Endodermal cell (in vitro differentiated cells): ENCODE measurements around the gene LPAR3. TPM values are rescaled to one million over a fixed set of nuclear protein-coding genes. Genes with fewer than 3 reads are reported as not detected.
A peak's percentile ranks its signal among the peaks of the same experiment; 100 is the strongest.

Experiments used
- DNase-seq: peaks from one replicate; pipeline ENCODE4 v3.0.0-alpha.2; 2017
- H3K27ac ChIP-seq: 2 replicates; pipeline ENCODE4 v1.5.1; 2013; ENCODE audit warnings: mild to moderate bottlenecking, low read depth, low read length, moderate library complexity
- H3K27me3 ChIP-seq: 2 replicates; pipeline ENCODE4 v1.6.1; 2013; ENCODE audit warnings: mild to moderate bottlenecking, low read length, moderate library complexity; ENCODE audit not compliant: insufficient read depth, control insufficient read depth, poor library complexity, severe bottlenecking
- H3K36me3 ChIP-seq: 2 replicates; pipeline ENCODE4 v1.7.0; 2013; ENCODE audit warnings: mild to moderate bottlenecking, low read length, moderate library complexity; ENCODE audit not compliant: control insufficient read depth, insufficient read depth
- H3K4me1 ChIP-seq: one replicate; pipeline ENCODE4 v1.7.0; 2013; ENCODE audit warnings: low read length; ENCODE audit not compliant: control insufficient read depth, insufficient read depth
- H3K4me3 ChIP-seq: 2 replicates; pipeline ENCODE4 v1.5.1; 2013; ENCODE audit warnings: mild to moderate bottlenecking, low read length, moderate library complexity
- H3K9ac ChIP-seq: 2 replicates; pipeline ENCODE4 v1.6.1; 2013; ENCODE audit warnings: mild to moderate bottlenecking, low read length, moderate library complexity; ENCODE audit not compliant: poor library complexity, severe bottlenecking; ENCODE audit errors: extremely low read depth
- H3K9me3 ChIP-seq: 2 replicates; pipeline ENCODE4 v1.6.1; 2013; ENCODE audit warnings: mild to moderate bottlenecking, low read length, moderate library complexity; ENCODE audit not compliant: control insufficient read depth
- H3K27ac Mint-ChIP-seq: 2 replicates; pipeline ENCODE4 v1.8.0; 2020; ENCODE audit warnings: mixed read lengths
- H3K27me3 Mint-ChIP-seq: 2 replicates; pipeline ENCODE4 v1.8.0; 2021; ENCODE audit warnings: mild to moderate bottlenecking, mixed read lengths; ENCODE audit not compliant: insufficient read depth
- H3K36me3 Mint-ChIP-seq: 2 replicates; pipeline ENCODE4 v1.8.0; 2020; ENCODE audit warnings: low read depth, mixed read lengths
- H3K4me1 Mint-ChIP-seq: 2 replicates; pipeline ENCODE4 v1.8.0; 2020; ENCODE audit warnings: mixed read lengths
- H3K4me3 Mint-ChIP-seq: 2 replicates; pipeline ENCODE4 v1.8.0; 2020; ENCODE audit warnings: mild to moderate bottlenecking, moderate library complexity, mixed read lengths
- H3K9me3 Mint-ChIP-seq: 2 replicates; pipeline ENCODE4 v1.8.0; 2020; ENCODE audit warnings: mild to moderate bottlenecking, mixed read lengths
- CTCF ChIP-seq: fragments of 200-600 bp; sonication (generic); conservative IDR thresholded peaks from 2 replicates; pipeline ENCODE4 v1.5.0; 2021; ENCODE audit warnings: antibody characterized with exemption, mild to moderate bottlenecking
- WGBS, 2 experiments: methylation state at CpG; one replicate each; pipeline versions ENCODE4 v1.1.5 to v1.1.7; 2013; ENCODE audit warnings: missing lambda C conversion rate in 2 of 2, mixed read lengths in 1 of 2; ENCODE audit not compliant: insufficient coverage in 1 of 2, insufficient read length in 1 of 2; 5-methylcytosine and 5-hydroxymethylcytosine counted together
- total RNA-seq, 2 donors: library from RNA; stranded (reverse); fragmentation: NEBNext Ultra II Directional in 1 of 2; extraction: Animal tissue kit (Norgen Biotek cat#: 25700) in 1 of 2; gene quantifications; 2 replicates in 1 of 2; 3 replicates in 1 of 2; pipeline ENCODE4 v1.2.1, GENCODE V29; 2021

The LPAR3 gene
- total RNA-seq, 2 donors from 2014 or later: 0.89 to 3.7 TPM

GRCh38 chr1:84929581-84929980 lies 36.6 kb upstream of the LPAR3 start:
- H3K36me3 ChIP-seq: no peaks in the 10 kb centered on the region
- H3K9me3 ChIP-seq: no peaks in the 10 kb centered on the region
- H3K4me1 ChIP-seq: no peaks in the 10 kb centered on the region
- H3K9me3 Mint-ChIP-seq: no peaks in the 10 kb centered on the region
- H3K4me3 ChIP-seq: no peak overlapping the region
- H3K4me3 Mint-ChIP-seq: no peak overlapping the region
- TF ChIP-seq CTCF: no peak
- peaks cover 4% of the 10 kb centered on the region for H3K27me3 Mint-ChIP-seq
- H3K4me1 Mint-ChIP-seq: no peaks in the 10 kb centered on the region
- no peaks in the 10 kb centered on the region for H3K27me3 ChIP-seq
- H3K9ac ChIP-seq: no peak overlapping the region
- 45% methylated on average over 1 of the region's 1 CpG; no CpG with 5 or more reads in 1 of the 2 experiments for WGBS, 2 experiments
- no peak overlapping the region for H3K27ac ChIP-seq
- H3K36me3 Mint-ChIP-seq: no peaks in the 10 kb centered on the region
- DNase-seq: no peak
- no peak overlapping the region for H3K27ac Mint-ChIP-seq

GRCh38 chr1:84928979-84929378 lies 36.0 kb upstream of the LPAR3 start:
- H3K9me3 Mint-ChIP-seq: no peaks in the 10 kb centered on the region
- Histone ChIP-seq H3K4me1 (no peaks in the 10 kb centered on the region), H3K27ac (no peak overlapping the region), H3K9ac (no peak overlapping the region), H3K27me3 (no peaks in the 10 kb centered on the region), H3K4me3 (no peak overlapping the region), H3K9me3 (no peaks in the 10 kb centered on the region), H3K36me3 (no peaks in the 10 kb centered on the region)
- no peak for TF ChIP-seq CTCF
- peaks cover 4% of the 10 kb centered on the region for H3K27me3 Mint-ChIP-seq
- H3K27ac Mint-ChIP-seq: no peak overlapping the region
- H3K4me3 Mint-ChIP-seq: no peak overlapping the region
- no peaks in the 10 kb centered on the region for H3K36me3 Mint-ChIP-seq
- no peak for DNase-seq
- no peaks in the 10 kb centered on the region for H3K4me1 Mint-ChIP-seq
- 88 to 93% methylated on average over 3 of the region's 4 CpGs for WGBS, 2 experiments

- WGBS, 2 experiments: 87 to 90% methylated on average over 3 of the region's 3 CpGs
- Mint-ChIP-seq H3K4me3 (no peak overlapping the region), H3K27ac (no peak overlapping the region), H3K27me3 (no peaks in the 10 kb centered on the region), H3K4me1 (peaks cover 2% of the 10 kb centered on the region), H3K9me3 (no peaks in the 10 kb centered on the region), H3K36me3 (no peaks in the 10 kb centered on the region)
- no peaks in the 10 kb centered on the region for H3K4me1 ChIP-seq
- H3K9me3 ChIP-seq: no peaks in the 10 kb centered on the region
- H3K27me3 ChIP-seq: no peaks in the 10 kb centered on the region
- no peak overlapping the region for H3K4me3 ChIP-seq
- H3K9ac ChIP-seq: no peak overlapping the region
- DNase-seq: no peak
- peak overlapping the region; percentile 19 for H3K27ac ChIP-seq
- TF ChIP-seq CTCF: no peak
- no peaks in the 10 kb centered on the region for H3K36me3 ChIP-seq
Observed at GRCh38 chr1:84923317-84923716, 30.3 kb upstream of the LPAR3 start.
